Right lobe of liver (tissue), 4 donors: Measurements from ENCODE around the gene IFNA8.

ENCODE experiments used
- CTCF ChIP-seq, 4 donors: fragments of 200-600 bp in 3 of 4; fragments of 450-650 bp in 1 of 4; IDR thresholded peaks; one replicate each; pipeline versions ENCODE4 v1.5.1 to v1.8.0; 2016 to 2022; ENCODE audit warnings: antibody characterized with exemption in 4 of 4, mild to moderate bottlenecking in 2 of 4
- POLR2A ChIP-seq: fragments of 450-650 bp; IDR thresholded peaks from one replicate; pipeline ENCODE4 v1.6.1; 2017; ENCODE audit warnings: antibody characterized with exemption, mild to moderate bottlenecking
- donor health status: DM: no; HTN: no; CAD: no.
- donor health status: DM: no; HTN: no; CAD: no.
- donor health status: DM: no; HTN: yes; CAD: no.

DNA sequence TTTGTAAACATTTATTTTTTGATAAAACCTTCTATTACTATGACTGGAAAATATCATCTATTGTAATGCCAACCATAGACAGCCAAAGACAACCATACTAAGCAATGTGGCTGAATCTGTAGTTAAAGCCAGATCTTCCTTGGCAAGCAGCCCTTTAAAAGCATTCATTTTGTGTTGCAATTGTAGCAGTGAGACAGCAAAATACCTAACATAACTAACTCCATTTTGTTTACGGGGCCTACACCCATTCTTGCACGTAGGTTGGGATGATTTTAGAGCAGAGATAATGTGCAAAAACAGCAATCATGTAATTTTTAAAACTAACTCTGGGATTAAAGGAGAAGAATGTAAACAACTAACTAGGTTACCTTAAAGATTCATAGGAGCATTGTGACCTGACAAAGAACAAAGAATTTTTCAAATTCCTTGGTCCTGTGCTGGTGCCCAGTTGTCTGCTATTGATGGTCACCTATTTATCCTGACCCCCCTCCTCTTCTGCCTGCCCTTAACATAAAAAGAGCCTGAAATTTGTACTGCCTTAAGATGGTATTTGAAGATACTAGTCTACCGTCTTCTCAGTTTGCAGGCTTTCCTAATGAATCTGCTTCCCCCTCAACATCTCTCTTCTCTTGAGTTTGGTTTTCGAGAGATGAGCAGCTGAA is 41.9 kb downstream of the IFNA8 start:
- TF ChIP-seq CTCF (IDR thresholded peaks at IDR 0.05) (no peak), POLR2A (no peak)
